GM23248 (cell line): ENCODE results near the gene ZC3H18. TPM values are rescaled to one million over a fixed set of nuclear protein-coding genes. Genes with fewer than 3 reads are reported as not detected.

ENCODE experiments used
- DNase-seq: peaks from one replicate; pipeline ENCODE4 v3.0.0-alpha.2; 2015
- H2AFZ ChIP-seq: fragments of 200-600 bp; sonication (generic); 2 replicates; pipeline ENCODE4 v1.6.1; 2016; ENCODE audit warnings: antibody characterized with exemption
- H3F3A ChIP-seq: fragments of 200-600 bp; sonication (generic); 2 replicates; pipeline ENCODE4 v1.6.1; 2016; ENCODE audit warnings: mild to moderate bottlenecking, antibody characterized with exemption, mixed run types; ENCODE audit not compliant: insufficient read depth
- H3K27ac ChIP-seq: fragments of 200-600 bp; sonication (generic); 2 replicates; pipeline ENCODE4 v1.5.1; 2016; ENCODE audit warnings: mild to moderate bottlenecking
- H3K27me3 ChIP-seq: fragments of 200-600 bp; sonication (generic); replicated peaks from 2 replicates; pipeline ENCODE4 v1.6.1; 2016; ENCODE audit warnings: mild to moderate bottlenecking; ENCODE audit not compliant: insufficient read depth
- H3K36me3 ChIP-seq: fragments of 200-600 bp; sonication (generic); 2 replicates; pipeline ENCODE4 v1.6.1; 2016; ENCODE audit warnings: low read depth, mild to moderate bottlenecking
- H3K4me1 ChIP-seq: fragments of 200-600 bp; sonication (generic); 2 replicates; pipeline ENCODE4 v1.6.1; 2016; ENCODE audit warnings: mild to moderate bottlenecking; ENCODE audit not compliant: insufficient read depth
- H3K4me2 ChIP-seq: fragments of 200-600 bp; sonication (generic); one replicate; pipeline ENCODE4 v1.6.1; 2016; ENCODE audit warnings: mild to moderate bottlenecking; ENCODE audit not compliant: unreplicated experiment
- H3K4me3 ChIP-seq: fragments of 200-600 bp; sonication (generic); 2 replicates; pipeline ENCODE4 v1.5.1; 2016; ENCODE audit warnings: mild to moderate bottlenecking
- H3K79me2 ChIP-seq: fragments of 200-600 bp; sonication (generic); 2 replicates; pipeline ENCODE4 v1.6.1; 2016; ENCODE audit warnings: mild to moderate bottlenecking; ENCODE audit not compliant: insufficient read depth
- H3K9ac ChIP-seq: fragments of 200-600 bp; sonication (generic); 2 replicates; pipeline ENCODE4 v1.6.1; 2016; ENCODE audit warnings: mild to moderate bottlenecking
- H3K9me2 ChIP-seq: fragments of 200-600 bp; sonication (generic); 2 replicates; pipeline ENCODE4 v1.6.1; 2016; ENCODE audit warnings: mixed run types, mild to moderate bottlenecking, moderate library complexity; ENCODE audit not compliant: insufficient read depth
- H3K9me3 ChIP-seq: fragments of 200-600 bp; sonication (generic); one replicate; pipeline ENCODE4 v1.6.1; 2017; ENCODE audit warnings: low read depth
- H4K20me1 ChIP-seq: fragments of 200-600 bp; sonication (generic); 2 replicates; pipeline ENCODE4 v1.6.0; 2016; ENCODE audit not compliant: insufficient read depth
- EZH2 ChIP-seq: fragments of 200-600 bp; sonication (generic); IDR thresholded peaks from 2 replicates; pipeline ENCODE4 v1.6.1; 2018; ENCODE audit warnings: antibody characterized with exemption, mild to moderate bottlenecking; ENCODE audit not compliant: insufficient read depth, poor library complexity, severe bottlenecking
- EZH2phosphoT487 ChIP-seq: fragments of 200-600 bp; sonication (generic); IDR thresholded peaks from 2 replicates; pipeline ENCODE4 v1.6.1; 2018; ENCODE audit warnings: antibody characterized with exemption, moderate library complexity, mild to moderate bottlenecking, low read depth; ENCODE audit not compliant: insufficient read depth
- WGBS, 2 experiments: methylation state at CpG; one replicate each; pipeline ENCODE4 v1.1.6; 2015 to 2017; ENCODE audit warnings: low lambda C conversion rate in 2 of 2, low coverage in 1 of 2; ENCODE audit errors: missing lambda C conversion rate in 2 of 2; 5-methylcytosine and 5-hydroxymethylcytosine counted together
- in situ Hi-C: fragments of 300-500 bp; cut with MboI; formaldehyde crosslinking; loops from 2 replicates; pipeline ENCODE4 v1.15.0; 2020
- polyA plus RNA-seq: library from polyadenylated mRNA; unstranded; fragments of >200 nt; fragmentation: Nextera tagmentation; extraction: Ambion mirVana; gene quantifications from 2 replicates; pipeline ENCODE4 v1.2.1, GENCODE V29; 2016
- total RNA-seq: library from RNA; depleted of rRNA; stranded (reverse); fragments of >200 nt; shearing (Covaris generic); gene quantifications from 2 replicates; pipeline ENCODE4 v1.2.3, GENCODE V29; 2014

ZC3H18 gene
- total and polyA plus RNA-seq, 2 experiments from 2014 or later = 9.7 to 24.9 TPM

GRCh38 chr16:88640498-88641247, 70.5 kb downstream of the ZC3H18 start:
- Histone ChIP-seq H3K36me3 (no peaks in the 10 kb centered on the region), H3K4me3 (no peak overlapping the region), H4K20me1 (no peaks in the 10 kb centered on the region), H3K79me2 (no peaks in the 10 kb centered on the region), H3K9ac (no peak overlapping the region), H3K27me3 (peaks cover 32% of the 10 kb centered on the region), H3K4me1 (no peaks in the 10 kb centered on the region; the same call in 1 of the 2 replicates), H3F3A (no peaks in the 10 kb centered on the region), H2AFZ (no peak overlapping the region), H3K4me2 (no peak overlapping the region), H3K9me2 (no peaks in the 10 kb centered on the region), H3K27ac (no peak overlapping the region), H3K9me3 (no peaks in the 10 kb centered on the region)
- in situ Hi-C loops = no loop called here
- no peak for DNase-seq
- TF ChIP-seq EZH2phosphoT487 (no peak), EZH2 (no peak)
- WGBS, 2 experiments = 69 to 73% methylated on average over 15 to 17 of the region's 17 CpGs

- no peak overlapping the region for H2AFZ ChIP-seq
- WGBS, 2 experiments = 87 to 91% methylated on average over 28 to 58 of the region's 58 CpGs
Measured at GRCh38 chr16:88642881-88643643, 72.9 kb downstream of the ZC3H18 start.

GRCh38 chr16:88643644-88643932, 73.4 kb downstream of the ZC3H18 start:
- H3K27ac ChIP-seq = no peak overlapping the region
- H3K79me2 ChIP-seq = no peaks in the 10 kb centered on the region
- no peaks in the 10 kb centered on the region for H3F3A ChIP-seq
- H2AFZ ChIP-seq = no peak overlapping the region
- no peak overlapping the region for H3K4me2 ChIP-seq
- in situ Hi-C loops = no loop called here
- H4K20me1 ChIP-seq = no peaks in the 10 kb centered on the region
- TF ChIP-seq EZH2phosphoT487 (no peak), EZH2 (no peak)
- no peaks in the 10 kb centered on the region for H3K36me3 ChIP-seq
- no peak overlapping the region for H3K9ac ChIP-seq
- no peaks in the 10 kb centered on the region for H3K9me3 ChIP-seq
- H3K4me1 ChIP-seq = no peaks in the 10 kb centered on the region
- 94 to 97% methylated on average over 8 of the region's 9 CpGs for WGBS, 2 experiments
- H3K9me2 ChIP-seq = no peaks in the 10 kb centered on the region
- peaks cover 24% of the 10 kb centered on the region for H3K27me3 ChIP-seq
- DNase-seq = no peak
- no peak overlapping the region for H3K4me3 ChIP-seq

More at GRCh38 chr16:88642881-88643643, 72.9 kb downstream of the ZC3H18 start:
- no peak for DNase-seq
- Histone ChIP-seq H3K27me3 (peaks cover 29% of the 10 kb centered on the region), H3K36me3 (no peaks in the 10 kb centered on the region), H3K9me3 (no peaks in the 10 kb centered on the region), H3K4me1 (no peaks in the 10 kb centered on the region), H3K4me2 (no peak overlapping the region), H3K27ac (no peak overlapping the region), H3F3A (no peaks in the 10 kb centered on the region), H4K20me1 (no peaks in the 10 kb centered on the region), H3K79me2 (no peaks in the 10 kb centered on the region), H3K9ac (no peak overlapping the region), H3K4me3 (no peak overlapping the region), H3K9me2 (no peaks in the 10 kb centered on the region)
- no peak for TF ChIP-seq EZH2phosphoT487
- TF ChIP-seq EZH2 = no peak
- in situ Hi-C loops = no loop called here

GRCh38 chr16:88645455-88645854, 75.3 kb downstream of the ZC3H18 start:
- Histone ChIP-seq H3K36me3 (no peaks in the 10 kb centered on the region), H3F3A (no peaks in the 10 kb centered on the region), H3K79me2 (no peaks in the 10 kb centered on the region), H3K9me2 (no peaks in the 10 kb centered on the region), H2AFZ (no peak overlapping the region), H3K27me3 (peaks cover 7% of the 10 kb centered on the region), H3K9ac (no peak overlapping the region), H3K4me3 (no peak overlapping the region), H3K9me3 (no peaks in the 10 kb centered on the region), H4K20me1 (no peaks in the 10 kb centered on the region), H3K4me1 (no peaks in the 10 kb centered on the region), H3K27ac (no peak overlapping the region), H3K4me2 (no peak overlapping the region)
- in situ Hi-C loops = no loop called here
- no peak for DNase-seq
- TF ChIP-seq EZH2phosphoT487 (no peak), EZH2 (no peak)
- WGBS, 2 experiments = 97 to 98% methylated on average over 16 of the region's 16 CpGs
